Keratinocyte (primary cell): ENCODE measurements around the gene TPRN.

Experiments
- CTCF ChIP-seq, 3 experiments: IDR thresholded peaks in 1 of 3; conservative IDR thresholded peaks in 1 of 3; optimal IDR thresholded peaks in 1 of 3; 2 replicates in 2 of 3; 3 replicates in 1 of 3; pipeline versions ENCODE3 to v1.5.1; 2011; ENCODE audit warnings: low read length in 3 of 3, mild to moderate bottlenecking in 3 of 3, moderate library complexity in 2 of 3, control low read depth in 1 of 3, inconsistent platforms in 1 of 3; ENCODE audit not compliant: insufficient read depth in 2 of 3; ENCODE audit errors: extremely low read depth in 1 of 3
- EZH2 ChIP-seq: IDR thresholded peaks from one replicate; pipeline ENCODE4 v1.6.1; 2012; ENCODE audit warnings: inconsistent platforms, mild to moderate bottlenecking, low read length, moderate library complexity

DNA sequence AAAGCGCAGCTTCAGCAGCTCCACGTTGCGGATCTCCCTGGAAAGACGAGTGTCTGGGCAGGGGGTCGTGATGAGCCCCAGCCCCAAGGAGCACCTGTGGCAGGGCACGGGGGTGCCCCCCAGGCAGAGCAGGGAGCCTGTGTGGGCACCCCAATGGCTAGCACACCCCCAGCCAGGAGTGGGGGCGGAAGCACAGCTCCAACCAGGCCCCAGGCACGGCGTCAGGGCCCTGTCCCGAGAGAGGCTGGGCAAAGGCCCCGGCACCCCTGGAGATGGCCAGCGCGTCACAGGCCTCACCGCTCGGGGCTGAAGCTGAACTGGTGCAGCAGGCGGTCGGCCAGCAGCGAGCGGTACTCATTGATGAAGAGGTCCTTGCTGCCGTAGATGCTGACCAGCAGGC, 20.1 kb downstream of the TPRN start:
- TF ChIP-seq CTCF (optimal IDR thresholded peaks at IDR 0.05 in 1 of 3, IDR thresholded peaks at IDR 0.05 in 1 of 3, conservative IDR thresholded peaks at IDR 0.05 in 1 of 3; ENCODE audit: extremely low read depth in 1 of 3, insufficient read depth in 2 of 3, low read length in 3 of 3) (no peak), EZH2 (no peak)
